Endodermal cell (in vitro differentiated cells): ENCODE results near the gene UBE2M. TPM values are rescaled to one million over a fixed set of nuclear protein-coding genes. Genes with fewer than 3 reads are reported as not detected.
A peak's percentile ranks its signal among the peaks of the same experiment; 100 is the strongest.

Source experiments
- DNase-seq: peaks from one replicate; pipeline ENCODE4 v3.0.0-alpha.2; 2017
- H3K27ac ChIP-seq: 2 replicates; pipeline ENCODE4 v1.5.1; 2013; ENCODE audit warnings: mild to moderate bottlenecking, low read depth, low read length, moderate library complexity
- H3K27me3 ChIP-seq: 2 replicates; pipeline ENCODE4 v1.6.1; 2013; ENCODE audit warnings: mild to moderate bottlenecking, low read length, moderate library complexity; ENCODE audit not compliant: insufficient read depth, control insufficient read depth, poor library complexity, severe bottlenecking
- H3K36me3 ChIP-seq: 2 replicates; pipeline ENCODE4 v1.7.0; 2013; ENCODE audit warnings: mild to moderate bottlenecking, low read length, moderate library complexity; ENCODE audit not compliant: control insufficient read depth, insufficient read depth
- H3K4me1 ChIP-seq: one replicate; pipeline ENCODE4 v1.7.0; 2013; ENCODE audit warnings: low read length; ENCODE audit not compliant: control insufficient read depth, insufficient read depth
- H3K4me3 ChIP-seq: 2 replicates; pipeline ENCODE4 v1.5.1; 2013; ENCODE audit warnings: mild to moderate bottlenecking, low read length, moderate library complexity
- H3K9ac ChIP-seq: 2 replicates; pipeline ENCODE4 v1.6.1; 2013; ENCODE audit warnings: mild to moderate bottlenecking, low read length, moderate library complexity; ENCODE audit not compliant: poor library complexity, severe bottlenecking; ENCODE audit errors: extremely low read depth
- H3K9me3 ChIP-seq: 2 replicates; pipeline ENCODE4 v1.6.1; 2013; ENCODE audit warnings: mild to moderate bottlenecking, low read length, moderate library complexity; ENCODE audit not compliant: control insufficient read depth
- H3K27ac Mint-ChIP-seq: 2 replicates; pipeline ENCODE4 v1.8.0; 2020; ENCODE audit warnings: mixed read lengths
- H3K27me3 Mint-ChIP-seq: 2 replicates; pipeline ENCODE4 v1.8.0; 2021; ENCODE audit warnings: mild to moderate bottlenecking, mixed read lengths; ENCODE audit not compliant: insufficient read depth
- H3K36me3 Mint-ChIP-seq: 2 replicates; pipeline ENCODE4 v1.8.0; 2020; ENCODE audit warnings: low read depth, mixed read lengths
- H3K4me1 Mint-ChIP-seq: 2 replicates; pipeline ENCODE4 v1.8.0; 2020; ENCODE audit warnings: mixed read lengths
- H3K4me3 Mint-ChIP-seq: 2 replicates; pipeline ENCODE4 v1.8.0; 2020; ENCODE audit warnings: mild to moderate bottlenecking, moderate library complexity, mixed read lengths
- H3K9me3 Mint-ChIP-seq: 2 replicates; pipeline ENCODE4 v1.8.0; 2020; ENCODE audit warnings: mild to moderate bottlenecking, mixed read lengths
- WGBS, 2 experiments: methylation state at CpG; one replicate each; pipeline versions ENCODE4 v1.1.5 to v1.1.7; 2013; ENCODE audit warnings: missing lambda C conversion rate in 2 of 2, mixed read lengths in 1 of 2; ENCODE audit not compliant: insufficient coverage in 1 of 2, insufficient read length in 1 of 2; 5-methylcytosine and 5-hydroxymethylcytosine counted together
- total RNA-seq, 2 donors: library from RNA; stranded (reverse); fragmentation: NEBNext Ultra II Directional in 1 of 2; extraction: Animal tissue kit (Norgen Biotek cat#: 25700) in 1 of 2; gene quantifications; 2 replicates in 1 of 2; 3 replicates in 1 of 2; pipeline ENCODE4 v1.2.1, GENCODE V29; 2021
- TF ChIP-seq, protein P1 (sequence below): fragments of 200-600 bp; sonication (generic); conservative IDR thresholded peaks from 2 replicates; pipeline ENCODE4 v1.5.0; 2021; ENCODE audit warnings: antibody characterized with exemption, mild to moderate bottlenecking

UBE2M gene
- total RNA-seq, 2 donors from 2014 or later, result 90.8 to 116 TPM

DNA sequence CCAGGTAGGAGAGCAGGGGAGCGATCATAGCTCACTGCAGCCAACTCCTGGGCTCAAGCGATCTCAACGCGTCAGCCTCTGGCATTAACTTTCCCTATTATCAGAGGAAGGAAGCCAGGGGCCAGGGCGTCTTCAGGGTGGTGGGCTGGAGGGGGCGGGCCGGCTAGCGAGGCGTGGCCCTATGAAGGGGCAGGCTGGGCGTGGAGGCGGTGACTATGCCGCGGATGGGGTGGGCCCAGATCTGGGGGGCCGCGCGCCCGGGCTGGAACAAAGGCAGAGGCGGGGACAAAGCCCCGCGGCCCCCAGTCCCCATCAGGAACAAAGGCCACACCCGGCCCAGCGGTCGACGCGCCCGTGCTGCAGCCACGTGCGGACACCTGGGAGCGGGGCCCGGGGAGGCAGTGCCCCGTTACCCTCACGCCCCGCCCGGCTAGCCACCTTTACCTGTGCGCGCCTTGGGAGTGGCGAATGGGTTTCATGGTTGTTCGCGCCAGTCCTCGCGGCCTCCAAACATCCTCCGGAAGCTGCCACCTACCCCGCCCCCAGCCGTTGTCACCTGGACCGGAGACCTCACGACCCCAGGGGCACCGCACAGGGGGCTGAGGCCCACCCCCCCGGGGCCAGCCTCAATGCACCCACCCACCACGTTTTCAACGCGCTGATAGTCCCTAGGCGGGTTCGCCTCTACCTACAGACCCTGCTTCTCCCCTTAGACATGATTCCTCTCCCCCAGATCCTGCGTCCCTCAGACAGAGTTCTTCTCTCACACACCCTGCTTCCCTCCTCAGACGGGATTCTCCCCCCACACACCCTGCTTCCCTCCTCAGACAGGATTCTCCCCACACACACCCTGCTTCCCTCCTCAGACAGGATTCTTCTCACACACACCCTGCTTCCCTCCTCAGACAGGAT lies 19.9 kb downstream of the UBE2M start:
- peak overlapping the region; percentile 52 for H3K9ac ChIP-seq
- TF ChIP-seq, protein P1, sequence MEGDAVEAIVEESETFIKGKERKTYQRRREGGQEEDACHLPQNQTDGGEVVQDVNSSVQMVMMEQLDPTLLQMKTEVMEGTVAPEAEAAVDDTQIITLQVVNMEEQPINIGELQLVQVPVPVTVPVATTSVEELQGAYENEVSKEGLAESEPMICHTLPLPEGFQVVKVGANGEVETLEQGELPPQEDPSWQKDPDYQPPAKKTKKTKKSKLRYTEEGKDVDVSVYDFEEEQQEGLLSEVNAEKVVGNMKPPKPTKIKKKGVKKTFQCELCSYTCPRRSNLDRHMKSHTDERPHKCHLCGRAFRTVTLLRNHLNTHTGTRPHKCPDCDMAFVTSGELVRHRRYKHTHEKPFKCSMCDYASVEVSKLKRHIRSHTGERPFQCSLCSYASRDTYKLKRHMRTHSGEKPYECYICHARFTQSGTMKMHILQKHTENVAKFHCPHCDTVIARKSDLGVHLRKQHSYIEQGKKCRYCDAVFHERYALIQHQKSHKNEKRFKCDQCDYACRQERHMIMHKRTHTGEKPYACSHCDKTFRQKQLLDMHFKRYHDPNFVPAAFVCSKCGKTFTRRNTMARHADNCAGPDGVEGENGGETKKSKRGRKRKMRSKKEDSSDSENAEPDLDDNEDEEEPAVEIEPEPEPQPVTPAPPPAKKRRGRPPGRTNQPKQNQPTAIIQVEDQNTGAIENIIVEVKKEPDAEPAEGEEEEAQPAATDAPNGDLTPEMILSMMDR, result no peak
- no peaks in the 10 kb centered on the region for H3K36me3 ChIP-seq
- peak overlapping the region; percentile 97 for H3K27ac Mint-ChIP-seq
- H3K4me1 Mint-ChIP-seq, result peaks cover 3% of the 10 kb centered on the region
- H3K4me3 Mint-ChIP-seq, result peak overlapping the region; percentile 56
- H3K4me3 ChIP-seq, result peak overlapping the region; percentile 61
- 3 to 7% methylated on average over 9 to 55 of the region's 55 CpGs for WGBS, 2 experiments
- H3K27ac ChIP-seq, result peak overlapping the region; percentile 89
- H3K27me3 ChIP-seq, result peaks cover 37% of the 10 kb centered on the region
- H3K9me3 ChIP-seq, result no peaks in the 10 kb centered on the region
- DNase-seq, result peak; percentile 96
- H3K36me3 Mint-ChIP-seq, result no peaks in the 10 kb centered on the region
- H3K27me3 Mint-ChIP-seq, result peaks cover 36% of the 10 kb centered on the region
- no peaks in the 10 kb centered on the region for H3K4me1 ChIP-seq
- H3K9me3 Mint-ChIP-seq, result no peaks in the 10 kb centered on the region

DNA sequence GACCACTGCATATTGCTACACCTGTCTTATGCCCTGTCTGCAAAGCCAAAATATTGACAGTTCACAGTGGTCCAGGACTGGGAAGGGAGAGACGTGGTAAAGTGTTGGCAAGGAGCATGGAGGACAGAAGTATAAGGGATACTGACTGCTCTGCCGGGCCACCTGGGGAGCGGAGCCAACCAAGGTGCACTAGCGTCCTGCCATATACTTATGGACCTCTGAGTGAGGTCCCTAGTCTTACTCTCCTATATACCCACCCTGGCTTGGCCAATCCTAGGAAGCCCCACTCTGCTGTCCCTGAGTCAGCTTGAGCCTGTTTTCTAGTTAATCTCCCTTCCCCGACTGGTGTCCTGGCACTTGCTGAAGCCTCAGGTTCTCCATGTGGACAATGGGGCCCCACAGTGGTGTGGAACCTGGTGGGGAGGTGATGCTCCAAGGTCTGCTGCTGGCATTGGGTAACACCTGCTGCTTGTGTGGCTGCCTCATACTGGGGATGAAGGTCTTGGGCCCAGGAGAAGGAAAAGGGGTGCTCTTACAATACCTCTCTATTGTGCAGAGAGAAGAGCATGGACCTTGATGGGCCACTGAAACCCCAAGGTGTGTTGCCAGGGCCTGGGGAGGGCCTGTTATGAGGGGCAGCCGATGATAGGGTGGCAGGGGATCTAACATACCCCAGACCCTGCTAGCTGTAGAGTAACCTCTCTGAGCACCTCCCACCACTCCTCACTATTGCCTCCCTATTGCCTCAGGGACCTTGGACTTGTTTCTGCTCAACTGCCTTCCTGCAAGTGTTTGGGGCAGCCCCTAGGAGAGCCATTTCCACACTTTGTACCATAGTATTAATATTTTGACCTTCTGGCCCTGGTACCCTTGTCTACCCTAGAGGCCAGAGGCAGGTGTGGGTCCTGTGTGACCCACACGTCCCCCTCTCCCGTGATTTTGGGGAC lies 21.3 kb downstream of the UBE2M start:
- DNase-seq, result no peak
- no peak overlapping the region for H3K4me3 ChIP-seq
- 91 to 95% methylated on average over 7 to 8 of the region's 8 CpGs for WGBS, 2 experiments
- H3K27me3 ChIP-seq, result peaks cover 32% of the 10 kb centered on the region
- H3K9me3 ChIP-seq, result no peaks in the 10 kb centered on the region
- no peaks in the 10 kb centered on the region for H3K36me3 ChIP-seq
- no peaks in the 10 kb centered on the region for H3K4me1 ChIP-seq
- H3K27me3 Mint-ChIP-seq, result peaks cover 24% of the 10 kb centered on the region
- H3K27ac ChIP-seq, result no peak overlapping the region
- TF ChIP-seq, protein P1, result no peak
- no peak overlapping the region for H3K9ac ChIP-seq
- no peak overlapping the region for H3K4me3 Mint-ChIP-seq
- peak overlapping the region; percentile 97 for H3K27ac Mint-ChIP-seq
- H3K9me3 Mint-ChIP-seq, result no peaks in the 10 kb centered on the region
- H3K4me1 Mint-ChIP-seq, result peaks cover 3% of the 10 kb centered on the region
- H3K36me3 Mint-ChIP-seq, result no peaks in the 10 kb centered on the region

DNA sequence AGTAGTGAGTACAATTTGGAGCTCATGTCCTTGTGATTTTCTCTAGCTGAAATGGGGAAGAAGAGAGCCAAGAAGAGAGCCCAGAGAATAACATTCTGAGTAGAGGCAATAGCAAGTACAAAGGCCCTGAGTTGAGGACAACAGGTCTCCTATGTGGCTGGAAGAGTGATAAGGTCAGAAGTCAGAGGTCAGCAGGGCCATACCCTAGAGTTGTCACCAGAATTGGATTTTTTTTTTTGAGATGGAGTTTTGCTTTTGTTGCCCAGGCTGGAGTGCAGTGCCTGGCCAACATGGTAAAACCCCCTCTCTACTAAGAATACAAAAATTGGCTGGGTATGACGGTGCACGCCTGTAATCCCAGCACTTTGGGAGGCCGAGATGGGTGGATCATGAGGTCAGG lies 22.6 kb downstream of the UBE2M start:
- Histone ChIP-seq H3K36me3 (no peaks in the 10 kb centered on the region), H3K4me1 (no peaks in the 10 kb centered on the region), H3K4me3 (no peak overlapping the region), H3K9me3 (no peaks in the 10 kb centered on the region), H3K9ac (no peak overlapping the region), H3K27me3 (peaks cover 31% of the 10 kb centered on the region), H3K27ac (no peak overlapping the region)
- 96% methylated on average over 3 of the region's 3 CpGs; no CpG with 5 or more reads in 1 of the 2 experiments for WGBS, 2 experiments
- peaks cover 3% of the 10 kb centered on the region for H3K4me1 Mint-ChIP-seq
- no peaks in the 10 kb centered on the region for H3K36me3 Mint-ChIP-seq
- no peak overlapping the region for H3K4me3 Mint-ChIP-seq
- H3K27ac Mint-ChIP-seq, result no peak overlapping the region
- no peaks in the 10 kb centered on the region for H3K9me3 Mint-ChIP-seq
- TF ChIP-seq, protein P1, result no peak
- peaks cover 29% of the 10 kb centered on the region for H3K27me3 Mint-ChIP-seq
- no peak for DNase-seq
